ENCODE measurements around the gene DGKD. TPM values are rescaled to one million over a fixed set of nuclear protein-coding genes. Genes with fewer than 3 reads are reported as not detected.

The DGKD gene
- total RNA-seq, 1 experiment from 2014 or later, result 105 TPM

GRCh38 chr2:233437439-233437955 is 83.2 kb downstream of the DGKD start:
- H3K9me3 Mint-ChIP-seq (ENCODE audit: unreplicated experiment), result no peaks in the 10 kb centered on the region
- no TSS peak for BruUV-seq (replicated peaks)
- no peaks in the 10 kb centered on the region for H3K4me1 Mint-ChIP-seq (ENCODE audit: low read depth, unreplicated experiment)
- Histone ChIP-seq H3K9me3 (no peaks in the 10 kb centered on the region), H3K27me3 (replicated peaks; ENCODE audit: control insufficient read depth, insufficient read depth, low read length) (no peaks in the 10 kb centered on the region), H3K4me1 (no peaks in the 10 kb centered on the region), H3K36me3 (ENCODE audit: control insufficient read depth, insufficient read depth, low read length) (no peaks in the 10 kb centered on the region; the same call in 1 of the 2 replicates), H3K4me3 (ENCODE audit: low read depth, low read length) (no peak overlapping the region)
- no peak overlapping the region for H3K27ac Mint-ChIP-seq (ENCODE audit: unreplicated experiment)
- H3K4me3 Mint-ChIP-seq (ENCODE audit: unreplicated experiment), result no peak overlapping the region
- intact Hi-C loops (cut with micrococcal nuclease; ENCODE audit: unreplicated experiment), result no loop called here
- H3K27me3 Mint-ChIP-seq (ENCODE audit: insufficient read depth, unreplicated experiment), result no peaks in the 10 kb centered on the region
- ChIA-PET CTCF (no interaction called here), POLR2A (no interaction called here)
- no peak for DNase-seq
- peaks cover 74% of the 10 kb centered on the region for H3K36me3 Mint-ChIP-seq (ENCODE audit: insufficient read depth, unreplicated experiment)
- no peak for TF ChIP-seq CTCF (IDR thresholded peaks at IDR 0.05; ENCODE audit: insufficient read depth in 1 of 2, low read depth in 1 of 2, low read length in 1 of 2, severe bottlenecking in 1 of 2, unreplicated experiment in 1 of 2)

GRCh38 chr2:233438573-233439147 is 84.4 kb downstream of the DGKD start:
- Histone ChIP-seq H3K9me3 (no peaks in the 10 kb centered on the region), H3K27me3 (replicated peaks; ENCODE audit: control insufficient read depth, insufficient read depth, low read length) (no peaks in the 10 kb centered on the region), H3K4me1 (no peaks in the 10 kb centered on the region), H3K4me3 (ENCODE audit: low read depth, low read length) (no peak overlapping the region), H3K36me3 (ENCODE audit: control insufficient read depth, insufficient read depth, low read length) (no peaks in the 10 kb centered on the region; the same call in 1 of the 2 replicates)
- intact Hi-C loops (cut with micrococcal nuclease; ENCODE audit: unreplicated experiment), result no loop called here
- BruUV-seq (replicated peaks), result no TSS peak
- H3K27ac Mint-ChIP-seq (ENCODE audit: unreplicated experiment), result no peak overlapping the region
- no peak overlapping the region for H3K4me3 Mint-ChIP-seq (ENCODE audit: unreplicated experiment)
- TF ChIP-seq CTCF (IDR thresholded peaks at IDR 0.05; ENCODE audit: insufficient read depth in 1 of 2, low read depth in 1 of 2, low read length in 1 of 2, severe bottlenecking in 1 of 2, unreplicated experiment in 1 of 2), result no peak
- H3K36me3 Mint-ChIP-seq (ENCODE audit: insufficient read depth, unreplicated experiment), result peaks cover 76% of the 10 kb centered on the region
- ChIA-PET CTCF (no interaction called here), POLR2A (no interaction called here)
- no peaks in the 10 kb centered on the region for H3K4me1 Mint-ChIP-seq (ENCODE audit: low read depth, unreplicated experiment)
- H3K27me3 Mint-ChIP-seq (ENCODE audit: insufficient read depth, unreplicated experiment), result no peaks in the 10 kb centered on the region
- H3K9me3 Mint-ChIP-seq (ENCODE audit: unreplicated experiment), result no peaks in the 10 kb centered on the region
- DNase-seq, result no peak

- no peak for DNase-seq
- Mint-ChIP-seq H3K4me3 (ENCODE audit: unreplicated experiment) (no peak overlapping the region), H3K4me1 (ENCODE audit: low read depth, unreplicated experiment) (no peaks in the 10 kb centered on the region), H3K36me3 (ENCODE audit: insufficient read depth, unreplicated experiment) (peaks cover 81% of the 10 kb centered on the region), H3K9me3 (ENCODE audit: unreplicated experiment) (no peaks in the 10 kb centered on the region), H3K27me3 (ENCODE audit: insufficient read depth, unreplicated experiment) (no peaks in the 10 kb centered on the region), H3K27ac (ENCODE audit: unreplicated experiment) (no peak overlapping the region)
- CTCF ChIA-PET, result no interaction called here
- Histone ChIP-seq H3K36me3 (ENCODE audit: control insufficient read depth, insufficient read depth, low read length) (no peaks in the 10 kb centered on the region; the same call in 1 of the 2 replicates), H3K27me3 (replicated peaks; ENCODE audit: control insufficient read depth, insufficient read depth, low read length) (no peaks in the 10 kb centered on the region), H3K4me3 (ENCODE audit: low read depth, low read length) (no peak overlapping the region), H3K9me3 (no peaks in the 10 kb centered on the region), H3K4me1 (no peaks in the 10 kb centered on the region)
- intact Hi-C loops (cut with micrococcal nuclease; ENCODE audit: unreplicated experiment), result no loop called here
- TF ChIP-seq CTCF (IDR thresholded peaks at IDR 0.05; ENCODE audit: insufficient read depth in 1 of 2, low read depth in 1 of 2, low read length in 1 of 2, severe bottlenecking in 1 of 2, unreplicated experiment in 1 of 2), result no peak
- no TSS peak for BruUV-seq (replicated peaks)
- POLR2A ChIA-PET, result no interaction called here
Measured at GRCh38 chr2:233439191-233439590, 84.9 kb downstream of the DGKD start.

All from Caco-2 (cell line).